Right kidney (tissue), 1 donor: ENCODE data around the gene CDH13.

Experiments used
- DNase-seq: peaks from one replicate; pipeline ENCODE4 v3.0.0-alpha.2; 2016

The CDH13 gene

DNA sequence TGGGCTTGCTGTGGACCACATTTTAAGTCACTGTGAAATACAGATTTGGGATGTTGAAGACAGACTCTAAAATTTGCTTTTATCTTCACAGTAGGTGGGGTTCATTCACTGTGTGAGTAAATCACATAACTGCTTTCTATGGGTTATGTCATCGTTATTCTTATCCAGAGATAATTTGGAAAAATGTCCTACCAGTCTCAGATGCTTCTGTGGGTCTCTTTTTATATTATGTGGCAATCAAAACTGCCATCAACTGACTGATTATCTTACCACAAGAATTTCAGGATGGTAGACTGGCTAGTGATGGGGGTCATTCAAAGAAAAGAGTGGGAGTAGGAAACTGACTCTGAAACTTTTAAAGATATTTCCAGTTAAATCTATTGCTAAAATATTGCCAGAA lies 1184.1 kb downstream of the CDH13 start:
- DNase-seq: no peak

GRCh38 chr16:83813823-83814658 lies 1187.3 kb downstream of the CDH13 start:
- DNase-seq: peak; percentile 40

- DNase-seq: no peak
Observed at GRCh38 chr16:83814659-83814985, 1187.9 kb downstream of the CDH13 start.

- DNase-seq: no peak
Observed at GRCh38 chr16:83817022-83817421, 1190.3 kb downstream of the CDH13 start.

GRCh38 chr16:83818276-83818675 lies 1191.5 kb downstream of the CDH13 start:
- DNase-seq: no peak

GRCh38 chr16:83819361-83819760 lies 1192.6 kb downstream of the CDH13 start:
- DNase-seq: no peak

DNA sequence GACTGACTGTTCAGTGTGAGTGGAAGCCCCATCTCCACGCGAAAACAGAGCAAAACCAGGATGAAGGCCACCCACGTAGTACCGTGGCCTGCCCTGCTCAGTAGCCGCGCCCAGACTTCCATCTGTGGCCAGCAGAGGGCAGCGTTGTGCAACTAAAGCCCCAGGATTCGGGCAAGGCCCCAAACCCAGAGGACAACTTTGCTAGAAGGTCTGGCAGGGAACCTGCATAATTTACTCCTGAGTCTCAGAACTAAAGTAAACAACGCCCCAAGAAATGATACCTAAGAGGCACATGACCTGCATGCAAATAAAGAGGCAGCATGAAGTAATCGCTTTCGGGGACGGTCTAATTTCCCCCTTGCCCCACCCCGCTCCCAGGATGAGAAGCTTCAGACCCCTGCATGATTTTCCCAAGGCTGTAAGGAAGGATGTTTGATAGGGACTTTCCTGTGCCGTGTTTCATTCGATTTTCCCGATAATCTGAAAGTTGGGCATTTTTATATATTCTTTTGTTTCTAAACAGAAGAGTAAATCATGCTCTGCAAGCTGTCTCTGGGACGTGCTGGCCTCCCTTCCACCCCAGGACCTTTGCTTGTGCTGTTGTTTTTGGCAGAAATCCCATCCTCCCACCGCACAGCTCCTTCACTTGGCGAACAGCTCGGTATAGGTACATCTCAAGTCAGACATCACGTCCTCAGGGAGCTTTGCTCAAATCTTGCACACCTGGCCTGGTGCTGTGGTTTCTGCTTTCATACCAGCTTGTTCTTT lies 1199.6 kb downstream of the CDH13 start:
- peak; percentile 60 for DNase-seq

GRCh38 chr16:83830091-83830768 lies 1203.5 kb downstream of the CDH13 start:
- DNase-seq: no peak

DNA sequence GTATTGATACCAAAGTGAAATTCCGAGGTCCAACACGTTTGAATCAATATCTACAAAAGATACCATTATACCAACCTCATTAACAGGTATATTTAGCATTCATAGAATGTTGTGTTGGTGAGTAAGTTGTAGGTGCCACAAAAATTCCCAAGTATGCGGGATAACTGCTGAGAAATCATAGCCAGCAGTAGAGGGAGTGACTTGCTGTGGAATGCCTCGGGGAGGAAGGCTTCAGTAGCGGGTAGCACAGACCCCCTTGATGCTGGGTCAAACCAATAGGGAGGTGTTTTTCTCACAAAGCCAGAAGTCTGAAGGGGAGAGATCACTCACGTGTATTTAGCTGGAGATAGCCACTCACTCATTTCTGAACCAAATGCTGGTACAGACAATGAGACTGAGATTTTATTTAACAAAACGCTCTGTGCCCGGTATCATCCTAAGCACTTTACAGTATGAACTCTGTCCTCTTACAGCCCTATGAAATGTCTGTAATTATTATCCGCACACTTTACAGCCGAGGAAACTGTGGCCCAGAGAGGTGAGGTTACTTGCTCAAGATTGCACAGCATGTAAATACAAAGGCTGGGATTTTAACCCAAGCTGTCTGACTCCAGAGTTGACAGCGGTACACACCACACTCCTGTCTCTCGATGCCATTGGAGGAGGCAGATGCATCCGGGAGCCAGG lies 1204.1 kb downstream of the CDH13 start:
- no peak for DNase-seq

GRCh38 chr16:83831456-83831987 lies 1204.8 kb downstream of the CDH13 start:
- DNase-seq: no peak

DNA sequence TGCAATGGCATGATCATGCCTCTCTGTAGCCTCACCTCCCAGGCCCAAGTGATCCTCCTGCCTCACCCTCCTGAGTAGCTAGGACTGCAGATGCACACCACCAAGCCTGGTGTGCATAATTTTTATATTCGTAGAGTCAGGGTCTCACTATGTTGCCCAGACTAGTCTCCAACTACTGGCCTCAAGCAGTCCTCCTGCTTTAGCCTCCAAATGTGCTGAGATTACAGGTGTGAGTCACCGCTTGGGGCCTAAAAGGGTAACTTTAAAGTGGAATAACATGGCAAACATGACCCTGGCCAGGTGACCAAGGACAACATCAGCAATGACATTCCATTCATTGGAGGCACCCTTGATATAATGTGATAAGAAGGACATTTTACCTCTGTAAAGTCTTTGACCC lies 1207.2 kb downstream of the CDH13 start:
- no peak for DNase-seq

- DNase-seq: no peak
Observed at GRCh38 chr16:83835586-83836566, 1209.1 kb downstream of the CDH13 start.

GRCh38 chr16:83837566-83837965 lies 1210.8 kb downstream of the CDH13 start:
- DNase-seq: no peak

GRCh38 chr16:83838151-83838550 lies 1211.4 kb downstream of the CDH13 start:
- no peak for DNase-seq

GRCh38 chr16:83839561-83839960 lies 1212.8 kb downstream of the CDH13 start:
- DNase-seq: no peak

DNA sequence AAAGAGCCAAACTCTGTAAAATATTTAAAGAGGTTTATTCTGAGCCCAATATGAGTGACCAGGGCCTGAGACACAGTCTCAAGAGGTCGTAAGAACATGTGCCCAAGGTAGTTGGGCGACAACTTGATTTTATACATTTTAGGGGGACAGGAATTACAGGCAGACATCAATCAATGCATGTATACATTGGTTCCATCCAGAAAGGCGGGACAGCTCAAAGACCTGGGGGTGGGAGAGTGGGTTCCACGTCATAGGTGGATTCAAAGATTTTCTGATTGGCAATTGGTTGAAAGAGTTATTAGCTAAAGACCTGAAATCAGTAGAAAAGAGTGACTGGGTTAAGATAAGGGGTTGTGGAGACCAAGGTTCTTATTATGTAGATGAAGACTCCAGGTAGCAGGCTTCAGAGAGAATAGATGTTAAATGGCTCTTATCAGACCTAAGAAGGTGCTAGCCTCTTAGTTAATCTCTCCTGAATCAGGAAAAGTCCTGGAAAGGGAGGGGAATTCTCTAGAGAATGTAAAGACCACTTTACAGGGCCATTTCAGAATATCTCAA lies 1213.4 kb downstream of the CDH13 start:
- DNase-seq: no peak

DNA sequence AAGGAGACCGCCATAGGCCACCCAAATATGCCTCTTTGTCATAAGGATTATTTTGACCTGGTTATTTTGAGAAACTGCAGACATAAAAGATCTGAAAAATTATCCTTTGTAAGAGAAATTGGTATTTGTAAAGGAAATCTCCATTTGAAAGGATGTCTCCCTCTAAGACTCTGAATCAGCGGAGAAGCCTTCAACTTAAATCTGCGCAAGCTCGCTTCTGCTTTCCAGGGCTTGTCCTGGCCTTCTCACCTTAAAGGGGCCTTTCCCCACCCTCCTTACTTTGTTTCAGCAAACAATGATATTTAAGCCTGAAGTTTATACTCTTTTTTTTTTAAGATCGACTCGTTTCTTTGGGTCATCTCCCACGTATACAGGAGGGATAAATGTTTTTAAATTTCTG lies 1215.5 kb downstream of the CDH13 start:
- no peak for DNase-seq

- DNase-seq: no peak
Observed at GRCh38 chr16:83842756-83843507, 1216.2 kb downstream of the CDH13 start.

GRCh38 chr16:83843657-83844056 lies 1216.9 kb downstream of the CDH13 start:
- DNase-seq: no peak

DNA sequence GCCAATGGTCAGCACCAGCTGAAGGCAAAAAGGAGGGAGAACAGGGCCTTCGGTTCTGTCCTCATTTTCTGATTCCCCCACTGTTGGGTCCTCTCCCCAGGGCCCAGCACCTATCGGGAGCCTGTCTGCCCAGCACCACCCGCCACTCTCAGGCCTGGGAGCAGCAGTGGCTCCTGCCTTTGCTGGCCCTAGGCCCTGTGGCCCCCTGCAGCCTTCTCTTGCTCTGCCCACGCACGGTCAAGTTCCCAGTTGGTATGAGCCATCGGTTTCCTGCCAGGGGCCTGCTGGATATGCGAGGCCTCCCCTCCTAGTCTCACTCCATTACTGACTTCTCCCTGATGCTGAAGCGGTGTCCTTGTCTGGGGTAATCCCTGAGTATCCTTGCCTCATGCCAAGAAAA lies 1218.5 kb downstream of the CDH13 start:
- DNase-seq: no peak
